ENCODE measurements around the gene HSPBP1.

DNA sequence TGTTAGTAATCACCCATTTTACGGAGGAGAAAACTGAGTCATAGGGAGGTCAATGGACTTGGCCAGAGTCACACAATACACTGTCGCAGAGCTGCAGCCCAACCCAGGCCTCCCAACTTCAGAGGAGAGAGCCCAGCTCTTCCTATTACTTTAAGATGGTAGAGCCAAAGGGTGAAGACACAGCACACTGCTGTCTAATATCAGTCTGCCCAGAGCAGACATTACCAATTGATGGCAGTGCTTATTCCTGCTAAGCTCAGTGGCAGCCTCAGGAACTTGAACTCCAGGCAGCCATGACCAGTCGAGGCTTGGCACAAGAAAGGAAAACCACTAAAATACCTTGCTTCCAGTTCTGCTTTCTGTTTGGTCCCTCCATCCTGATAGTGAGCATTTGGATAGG lies 26.8 kb upstream of the HSPBP1 start:
- TF ChIP-seq, protein P1, sequence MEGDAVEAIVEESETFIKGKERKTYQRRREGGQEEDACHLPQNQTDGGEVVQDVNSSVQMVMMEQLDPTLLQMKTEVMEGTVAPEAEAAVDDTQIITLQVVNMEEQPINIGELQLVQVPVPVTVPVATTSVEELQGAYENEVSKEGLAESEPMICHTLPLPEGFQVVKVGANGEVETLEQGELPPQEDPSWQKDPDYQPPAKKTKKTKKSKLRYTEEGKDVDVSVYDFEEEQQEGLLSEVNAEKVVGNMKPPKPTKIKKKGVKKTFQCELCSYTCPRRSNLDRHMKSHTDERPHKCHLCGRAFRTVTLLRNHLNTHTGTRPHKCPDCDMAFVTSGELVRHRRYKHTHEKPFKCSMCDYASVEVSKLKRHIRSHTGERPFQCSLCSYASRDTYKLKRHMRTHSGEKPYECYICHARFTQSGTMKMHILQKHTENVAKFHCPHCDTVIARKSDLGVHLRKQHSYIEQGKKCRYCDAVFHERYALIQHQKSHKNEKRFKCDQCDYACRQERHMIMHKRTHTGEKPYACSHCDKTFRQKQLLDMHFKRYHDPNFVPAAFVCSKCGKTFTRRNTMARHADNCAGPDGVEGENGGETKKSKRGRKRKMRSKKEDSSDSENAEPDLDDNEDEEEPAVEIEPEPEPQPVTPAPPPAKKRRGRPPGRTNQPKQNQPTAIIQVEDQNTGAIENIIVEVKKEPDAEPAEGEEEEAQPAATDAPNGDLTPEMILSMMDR (IDR thresholded peaks at IDR 0.05; ENCODE audit: low read depth, low read length, missing input control), result no peak
- no peak for TF ChIP-seq JUND (IDR thresholded peaks at IDR 0.05)
- no peak for TF ChIP-seq HNF4A (conservative IDR thresholded peaks at IDR 0.05)
- no peak for TF ChIP-seq YY1 (IDR thresholded peaks at IDR 0.05)
